ENCODE data around the gene FBXL13. TPM values are rescaled to one million over a fixed set of nuclear protein-coding genes. Genes with fewer than 3 reads are reported as not detected.

The FBXL13 gene
- total and polyA plus RNA-seq, 10 of the 15 experiments (the other 5 are each of a cell fraction or from before 2014, with no cell fraction given): 0.08 to 0.95 (median 0.28) TPM; not detected in 2

DNA sequence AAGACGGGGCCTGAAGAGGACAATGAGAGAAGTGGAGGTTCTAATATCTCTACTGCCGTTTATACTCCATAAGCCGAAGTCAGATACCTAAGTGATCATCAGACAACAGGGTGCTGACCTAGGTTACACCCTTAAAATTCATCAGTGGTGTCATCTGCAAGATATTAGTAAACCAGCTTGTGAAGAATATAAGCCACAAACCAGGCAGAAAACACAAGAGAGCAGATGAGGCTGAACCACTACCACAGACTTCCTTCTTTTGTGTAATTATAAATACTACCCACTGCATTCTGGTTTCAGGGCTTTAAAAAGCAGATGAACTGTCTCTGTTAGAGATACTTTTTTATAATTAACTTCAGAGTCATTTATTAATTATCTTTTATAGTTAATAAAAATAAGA lies 230.7 kb downstream of the FBXL13 start (continued):
- TF ChIP-seq, protein P1, sequence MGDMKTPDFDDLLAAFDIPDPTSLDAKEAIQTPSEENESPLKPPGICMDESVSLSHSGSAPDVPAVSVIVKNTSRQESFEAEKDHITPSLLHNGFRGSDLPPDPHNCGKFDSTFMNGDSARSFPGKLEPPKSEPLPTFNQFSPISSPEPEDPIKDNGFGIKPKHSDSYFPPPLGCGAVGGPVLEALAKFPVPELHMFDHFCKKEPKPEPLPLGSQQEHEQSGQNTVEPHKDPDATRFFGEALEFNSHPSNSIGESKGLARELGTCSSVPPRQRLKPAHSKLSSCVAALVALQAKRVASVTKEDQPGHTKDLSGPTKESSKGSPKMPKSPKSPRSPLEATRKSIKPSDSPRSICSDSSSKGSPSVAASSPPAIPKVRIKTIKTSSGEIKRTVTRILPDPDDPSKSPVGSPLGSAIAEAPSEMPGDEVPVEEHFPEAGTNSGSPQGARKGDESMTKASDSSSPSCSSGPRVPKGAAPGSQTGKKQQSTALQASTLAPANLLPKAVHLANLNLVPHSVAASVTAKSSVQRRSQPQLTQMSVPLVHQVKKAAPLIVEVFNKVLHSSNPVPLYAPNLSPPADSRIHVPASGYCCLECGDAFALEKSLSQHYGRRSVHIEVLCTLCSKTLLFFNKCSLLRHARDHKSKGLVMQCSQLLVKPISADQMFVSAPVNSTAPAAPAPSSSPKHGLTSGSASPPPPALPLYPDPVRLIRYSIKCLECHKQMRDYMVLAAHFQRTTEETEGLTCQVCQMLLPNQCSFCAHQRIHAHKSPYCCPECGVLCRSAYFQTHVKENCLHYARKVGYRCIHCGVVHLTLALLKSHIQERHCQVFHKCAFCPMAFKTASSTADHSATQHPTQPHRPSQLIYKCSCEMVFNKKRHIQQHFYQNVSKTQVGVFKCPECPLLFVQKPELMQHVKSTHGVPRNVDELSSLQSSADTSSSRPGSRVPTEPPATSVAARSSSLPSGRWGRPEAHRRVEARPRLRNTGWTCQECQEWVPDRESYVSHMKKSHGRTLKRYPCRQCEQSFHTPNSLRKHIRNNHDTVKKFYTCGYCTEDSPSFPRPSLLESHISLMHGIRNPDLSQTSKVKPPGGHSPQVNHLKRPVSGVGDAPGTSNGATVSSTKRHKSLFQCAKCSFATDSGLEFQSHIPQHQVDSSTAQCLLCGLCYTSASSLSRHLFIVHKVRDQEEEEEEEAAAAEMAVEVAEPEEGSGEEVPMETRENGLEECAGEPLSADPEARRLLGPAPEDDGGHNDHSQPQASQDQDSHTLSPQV (IDR thresholded peaks at IDR 0.05): no peak
- TF ChIP-seq SUPT20H (IDR thresholded peaks at IDR 0.05; ENCODE audit: borderline replicate concordance, control insufficient read depth, low read depth, low read length): no peak
- no peak for TF ChIP-seq ZNF622 (IDR thresholded peaks at IDR 0.05)
- peak; percentile 54; the same call in 1 of the 2 replicates for TF ChIP-seq FOXM1 (IDR thresholded peaks at IDR 0.05; ENCODE audit: low read depth, low read length)
- peak; percentile 85 for TF ChIP-seq MEF2A (IDR thresholded peaks at IDR 0.05; ENCODE audit: insufficient read depth, low read depth, low read length)
- peak; percentile 93 for TF ChIP-seq MTA2 (IDR thresholded peaks at IDR 0.05; ENCODE audit: low read depth)
- peak; percentile 38 to 73; a peak in 3 of 4 replicates for TF ChIP-seq IKZF2 (IDR thresholded peaks at IDR 0.05)
- no peak for TF ChIP-seq RAD51 (IDR thresholded peaks at IDR 0.05)
- TF ChIP-seq, protein P2, sequence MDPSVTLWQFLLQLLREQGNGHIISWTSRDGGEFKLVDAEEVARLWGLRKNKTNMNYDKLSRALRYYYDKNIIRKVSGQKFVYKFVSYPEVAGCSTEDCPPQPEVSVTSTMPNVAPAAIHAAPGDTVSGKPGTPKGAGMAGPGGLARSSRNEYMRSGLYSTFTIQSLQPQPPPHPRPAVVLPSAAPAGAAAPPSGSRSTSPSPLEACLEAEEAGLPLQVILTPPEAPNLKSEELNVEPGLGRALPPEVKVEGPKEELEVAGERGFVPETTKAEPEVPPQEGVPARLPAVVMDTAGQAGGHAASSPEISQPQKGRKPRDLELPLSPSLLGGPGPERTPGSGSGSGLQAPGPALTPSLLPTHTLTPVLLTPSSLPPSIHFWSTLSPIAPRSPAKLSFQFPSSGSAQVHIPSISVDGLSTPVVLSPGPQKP (IDR thresholded peaks at IDR 0.05; ENCODE audit: low read depth, low read length): no peak
- TF ChIP-seq RAD21 (IDR thresholded peaks at IDR 0.05; ENCODE audit: insufficient read depth, low read depth, low read length): no peak
- TF ChIP-seq SREBF2 (IDR thresholded peaks at IDR 0.05; ENCODE audit: low read length): no peak
- TF ChIP-seq, protein P3, sequence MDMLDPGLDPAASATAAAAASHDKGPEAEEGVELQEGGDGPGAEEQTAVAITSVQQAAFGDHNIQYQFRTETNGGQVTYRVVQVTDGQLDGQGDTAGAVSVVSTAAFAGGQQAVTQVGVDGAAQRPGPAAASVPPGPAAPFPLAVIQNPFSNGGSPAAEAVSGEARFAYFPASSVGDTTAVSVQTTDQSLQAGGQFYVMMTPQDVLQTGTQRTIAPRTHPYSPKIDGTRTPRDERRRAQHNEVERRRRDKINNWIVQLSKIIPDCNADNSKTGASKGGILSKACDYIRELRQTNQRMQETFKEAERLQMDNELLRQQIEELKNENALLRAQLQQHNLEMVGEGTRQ (IDR thresholded peaks at IDR 0.05; ENCODE audit: borderline replicate concordance, low read depth, low read length): no peak
- TF ChIP-seq NR2F1 (conservative IDR thresholded peaks at IDR 0.05): peak; percentile 96
- no peak for TF ChIP-seq MYC (IDR thresholded peaks at IDR 0.05; ENCODE audit: insufficient read depth, insufficient read length, insufficient replicate concordance, low read length, severe bottlenecking)
- TF ChIP-seq ZBED1 (IDR thresholded peaks at IDR 0.05; ENCODE audit: borderline replicate concordance): peak; percentile 38; the same call in 1 of the 2 replicates
- TF ChIP-seq ASH2L (IDR thresholded peaks at IDR 0.05; ENCODE audit: borderline replicate concordance, low read depth): no peak
- TF ChIP-seq, protein P4, sequence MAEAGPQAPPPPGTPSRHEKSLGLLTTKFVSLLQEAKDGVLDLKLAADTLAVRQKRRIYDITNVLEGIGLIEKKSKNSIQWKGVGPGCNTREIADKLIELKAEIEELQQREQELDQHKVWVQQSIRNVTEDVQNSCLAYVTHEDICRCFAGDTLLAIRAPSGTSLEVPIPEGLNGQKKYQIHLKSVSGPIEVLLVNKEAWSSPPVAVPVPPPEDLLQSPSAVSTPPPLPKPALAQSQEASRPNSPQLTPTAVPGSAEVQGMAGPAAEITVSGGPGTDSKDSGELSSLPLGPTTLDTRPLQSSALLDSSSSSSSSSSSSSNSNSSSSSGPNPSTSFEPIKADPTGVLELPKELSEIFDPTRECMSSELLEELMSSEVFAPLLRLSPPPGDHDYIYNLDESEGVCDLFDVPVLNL (IDR thresholded peaks at IDR 0.05; ENCODE audit: low read depth, low read length): no peak
- no peak for TF ChIP-seq KDM1A (IDR thresholded peaks at IDR 0.05; ENCODE audit: borderline replicate concordance)
- TF ChIP-seq CHD2 (IDR thresholded peaks at IDR 0.05; ENCODE audit: borderline replicate concordance, low read depth, low read length): no peak
- TF ChIP-seq, protein P5, sequence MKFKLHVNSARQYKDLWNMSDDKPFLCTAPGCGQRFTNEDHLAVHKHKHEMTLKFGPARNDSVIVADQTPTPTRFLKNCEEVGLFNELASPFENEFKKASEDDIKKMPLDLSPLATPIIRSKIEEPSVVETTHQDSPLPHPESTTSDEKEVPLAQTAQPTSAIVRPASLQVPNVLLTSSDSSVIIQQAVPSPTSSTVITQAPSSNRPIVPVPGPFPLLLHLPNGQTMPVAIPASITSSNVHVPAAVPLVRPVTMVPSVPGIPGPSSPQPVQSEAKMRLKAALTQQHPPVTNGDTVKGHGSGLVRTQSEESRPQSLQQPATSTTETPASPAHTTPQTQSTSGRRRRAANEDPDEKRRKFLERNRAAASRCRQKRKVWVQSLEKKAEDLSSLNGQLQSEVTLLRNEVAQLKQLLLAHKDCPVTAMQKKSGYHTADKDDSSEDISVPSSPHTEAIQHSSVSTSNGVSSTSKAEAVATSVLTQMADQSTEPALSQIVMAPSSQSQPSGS (IDR thresholded peaks at IDR 0.05; ENCODE audit: low read length): peak; percentile 84
- TF ChIP-seq KLF5 (IDR thresholded peaks at IDR 0.05; ENCODE audit: partially characterized antibody): no peak
- peak; percentile 48; the same call in 1 of the 2 replicates for TF ChIP-seq IRF4 (IDR thresholded peaks at IDR 0.05; ENCODE audit: low read depth, low read length)
- no peak for TF ChIP-seq SIX5 (IDR thresholded peaks at IDR 0.05; ENCODE audit: low read depth, low read length, severe bottlenecking)
- peak; percentile 87 for TF ChIP-seq NFIC (IDR thresholded peaks at IDR 0.05; ENCODE audit: low read depth, low read length)

Data from GM12878 (cell line).